SK-N-SH (cell line): Measurements from ENCODE around the gene NPVF.

Experiments
- ELF1 ChIP-seq: IDR thresholded peaks from 2 replicates; pipeline ENCODE4 v1.4.0; 2012
- EZH2phosphoT487 ChIP-seq: fragments of 200-600 bp; sonication (generic); IDR thresholded peaks from 2 replicates; pipeline ENCODE4 v1.6.1; 2017; ENCODE audit warnings: low read depth, mixed run types, mild to moderate bottlenecking, antibody characterized with exemption, moderate library complexity, borderline replicate concordance
- FOXM1 ChIP-seq: IDR thresholded peaks from 2 replicates; pipeline ENCODE4 v1.4.0; 2012; ENCODE audit warnings: low read depth, mild to moderate bottlenecking
- GABPA ChIP-seq: IDR thresholded peaks from 2 replicates; pipeline ENCODE4 v1.4.0; 2012; ENCODE audit warnings: low read depth, mild to moderate bottlenecking
- NRF1 ChIP-seq: IDR thresholded peaks from 2 replicates; pipeline ENCODE4 v1.6.1; 2012; ENCODE audit warnings: low read depth, mild to moderate bottlenecking, low read length
- POLR2AphosphoS5 ChIP-seq: IDR thresholded peaks from 2 replicates; pipeline ENCODE4 v1.6.1; 2012; ENCODE audit warnings: low read depth, low read length
- REST ChIP-seq: IDR thresholded peaks from 2 replicates; pipeline ENCODE4 v1.6.1; 2012; ENCODE audit warnings: mild to moderate bottlenecking, low read depth, low read length, moderate library complexity
- RFX5 ChIP-seq: IDR thresholded peaks from 2 replicates; pipeline ENCODE4 v1.6.1; 2012; ENCODE audit warnings: mild to moderate bottlenecking, improper control_type of control experiment, low read length
- RXRA ChIP-seq: IDR thresholded peaks from 2 replicates; pipeline ENCODE4 v1.4.0; 2012; ENCODE audit warnings: low read depth, mild to moderate bottlenecking, borderline replicate concordance
- TAF1 ChIP-seq: IDR thresholded peaks from 2 replicates; pipeline ENCODE4 v1.6.1; 2012; ENCODE audit warnings: low read depth, mild to moderate bottlenecking, low read length, moderate library complexity, borderline replicate concordance
- TCF12 ChIP-seq: IDR thresholded peaks from 2 replicates; pipeline ENCODE4 v1.4.0; 2012
- YY1 ChIP-seq: IDR thresholded peaks from 2 replicates; pipeline ENCODE4 v1.4.0; 2012; ENCODE audit warnings: low read depth, mild to moderate bottlenecking
- TF ChIP-seq, protein P1 (sequence below): fragments of 200-600 bp; sonication (generic); IDR thresholded peaks from 2 replicates; pipeline ENCODE4 v1.6.1; 2017; ENCODE audit warnings: antibody characterized with exemption, mild to moderate bottlenecking, moderate library complexity

DNA sequence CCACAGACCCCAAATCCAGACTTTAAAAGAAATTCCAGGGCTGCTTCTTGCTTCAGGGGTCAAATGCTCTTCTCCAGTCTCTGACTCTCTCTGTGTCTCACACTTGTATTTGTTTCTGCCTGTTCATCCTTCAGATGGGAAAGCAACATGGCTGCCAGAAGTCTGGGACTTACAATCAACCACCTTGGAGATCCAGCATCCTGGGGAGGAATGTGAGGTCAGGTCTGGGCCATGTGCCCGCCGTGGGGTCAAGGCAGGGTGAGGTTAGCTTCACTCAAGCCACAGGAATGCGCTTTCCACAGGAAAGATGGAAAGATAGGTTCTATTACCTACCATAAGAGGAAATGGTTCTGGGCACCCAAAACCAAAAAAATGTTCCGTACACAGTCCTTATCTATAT, 34.3 kb upstream of the NPVF start:
- TF ChIP-seq NRF1 (no peak), FOXM1 (no peak), POLR2AphosphoS5 (no peak), TCF12 (no peak), RXRA (peak; percentile 93), YY1 (no peak), EZH2phosphoT487 (no peak), REST (no peak), GABPA (no peak), RFX5 (no peak), ELF1 (no peak), TAF1 (no peak)
- TF ChIP-seq, protein P1, sequence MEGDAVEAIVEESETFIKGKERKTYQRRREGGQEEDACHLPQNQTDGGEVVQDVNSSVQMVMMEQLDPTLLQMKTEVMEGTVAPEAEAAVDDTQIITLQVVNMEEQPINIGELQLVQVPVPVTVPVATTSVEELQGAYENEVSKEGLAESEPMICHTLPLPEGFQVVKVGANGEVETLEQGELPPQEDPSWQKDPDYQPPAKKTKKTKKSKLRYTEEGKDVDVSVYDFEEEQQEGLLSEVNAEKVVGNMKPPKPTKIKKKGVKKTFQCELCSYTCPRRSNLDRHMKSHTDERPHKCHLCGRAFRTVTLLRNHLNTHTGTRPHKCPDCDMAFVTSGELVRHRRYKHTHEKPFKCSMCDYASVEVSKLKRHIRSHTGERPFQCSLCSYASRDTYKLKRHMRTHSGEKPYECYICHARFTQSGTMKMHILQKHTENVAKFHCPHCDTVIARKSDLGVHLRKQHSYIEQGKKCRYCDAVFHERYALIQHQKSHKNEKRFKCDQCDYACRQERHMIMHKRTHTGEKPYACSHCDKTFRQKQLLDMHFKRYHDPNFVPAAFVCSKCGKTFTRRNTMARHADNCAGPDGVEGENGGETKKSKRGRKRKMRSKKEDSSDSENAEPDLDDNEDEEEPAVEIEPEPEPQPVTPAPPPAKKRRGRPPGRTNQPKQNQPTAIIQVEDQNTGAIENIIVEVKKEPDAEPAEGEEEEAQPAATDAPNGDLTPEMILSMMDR: no peak
